Measurements from ENCODE around the gene RBM23. TPM values are rescaled to one million over a fixed set of nuclear protein-coding genes. Genes with fewer than 3 reads are reported as not detected.

Gene RBM23
- total RNA-seq, 1 experiment from 2014 or later, result 42.4 TPM

DNA sequence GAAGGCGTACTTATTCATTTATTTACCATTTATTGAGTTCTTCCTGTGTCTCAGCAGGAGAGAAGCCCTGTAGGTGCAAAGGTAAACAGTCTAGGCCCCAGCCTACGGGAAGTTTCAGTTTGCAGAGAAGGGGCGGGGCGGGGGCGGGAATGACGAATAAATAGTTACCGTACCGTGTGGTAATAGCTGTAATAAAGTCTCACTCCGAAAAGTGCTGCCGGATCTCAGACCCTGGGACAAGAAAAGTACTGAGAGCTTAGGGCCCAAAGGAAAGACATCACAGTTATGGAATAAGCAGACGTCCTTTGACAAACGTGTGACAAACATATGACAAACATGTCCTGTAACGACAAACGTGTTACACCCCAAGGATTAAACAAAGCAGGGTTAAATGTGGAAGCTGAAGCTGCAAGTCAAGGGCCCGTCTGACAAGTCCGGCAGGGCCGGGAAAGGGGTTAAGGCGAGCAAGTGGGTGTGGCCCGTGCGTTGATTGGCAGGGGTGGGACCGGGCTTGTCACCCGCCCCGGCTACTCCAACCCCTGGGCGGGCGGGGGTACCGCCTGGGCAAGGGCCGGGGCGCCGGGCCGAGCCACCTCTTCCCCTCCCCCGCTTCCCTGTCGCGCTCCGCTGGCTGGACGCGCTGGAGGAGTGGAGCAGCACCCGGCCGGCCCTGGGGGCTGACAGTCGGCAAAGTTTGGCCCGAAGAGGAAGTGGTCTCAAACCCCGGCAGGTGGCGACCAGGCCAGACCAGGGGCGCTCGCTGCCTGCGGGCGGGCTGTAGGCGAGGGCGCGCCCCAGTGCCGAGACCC lies 47.5 kb downstream of the RBM23 start, which contains the start of gene LRP10 (continued):
- TF ChIP-seq ZNF423 (CRISPR knock-in tag; IDR thresholded peaks at IDR 0.05) (no peak), OVOL2 (CRISPR knock-in tag; IDR thresholded peaks at IDR 0.05; ENCODE audit: borderline replicate concordance) (no peak), ZNF317 (CRISPR knock-in tag; IDR thresholded peaks at IDR 0.05; ENCODE audit: borderline replicate concordance, low read depth) (0 out of 2 replicates have a peak, but pooled peaks have one; percentile 42), KAT7 (CRISPR knock-in tag; IDR thresholded peaks at IDR 0.05; ENCODE audit: borderline replicate concordance) (no peak), RORB (CRISPR knock-in tag; IDR thresholded peaks at IDR 0.05) (no peak), TCF7 (CRISPR knock-in tag; IDR thresholded peaks at IDR 0.05; ENCODE audit: low read depth) (no peak), ETV6 (CRISPR knock-in tag; IDR thresholded peaks at IDR 0.05) (no peak), IRF2 (CRISPR knock-in tag; IDR thresholded peaks at IDR 0.05; ENCODE audit: borderline replicate concordance, low read depth) (no peak), NFATC4 (CRISPR knock-in tag; IDR thresholded peaks at IDR 0.05) (no peak), ZNF416 (CRISPR knock-in tag; IDR thresholded peaks at IDR 0.05) (no peak), ESRRA (CRISPR knock-in tag; IDR thresholded peaks at IDR 0.05; ENCODE audit: borderline replicate concordance) (no peak), GTF2I (CRISPR knock-in tag; conservative IDR thresholded peaks at IDR 0.05) (no peak), ELF4 (CRISPR knock-in tag; IDR thresholded peaks at IDR 0.05; ENCODE audit: low read depth) (0 out of 2 replicates have a peak, but pooled peaks have one; percentile 59), ATF1 (CRISPR knock-in tag; IDR thresholded peaks at IDR 0.05) (no peak)
- TF ChIP-seq, protein P1, sequence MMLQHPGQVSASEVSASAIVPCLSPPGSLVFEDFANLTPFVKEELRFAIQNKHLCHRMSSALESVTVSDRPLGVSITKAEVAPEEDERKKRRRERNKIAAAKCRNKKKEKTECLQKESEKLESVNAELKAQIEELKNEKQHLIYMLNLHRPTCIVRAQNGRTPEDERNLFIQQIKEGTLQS (CRISPR knock-in tag; conservative IDR thresholded peaks at IDR 0.05), result no peak
- TF ChIP-seq, protein P2, sequence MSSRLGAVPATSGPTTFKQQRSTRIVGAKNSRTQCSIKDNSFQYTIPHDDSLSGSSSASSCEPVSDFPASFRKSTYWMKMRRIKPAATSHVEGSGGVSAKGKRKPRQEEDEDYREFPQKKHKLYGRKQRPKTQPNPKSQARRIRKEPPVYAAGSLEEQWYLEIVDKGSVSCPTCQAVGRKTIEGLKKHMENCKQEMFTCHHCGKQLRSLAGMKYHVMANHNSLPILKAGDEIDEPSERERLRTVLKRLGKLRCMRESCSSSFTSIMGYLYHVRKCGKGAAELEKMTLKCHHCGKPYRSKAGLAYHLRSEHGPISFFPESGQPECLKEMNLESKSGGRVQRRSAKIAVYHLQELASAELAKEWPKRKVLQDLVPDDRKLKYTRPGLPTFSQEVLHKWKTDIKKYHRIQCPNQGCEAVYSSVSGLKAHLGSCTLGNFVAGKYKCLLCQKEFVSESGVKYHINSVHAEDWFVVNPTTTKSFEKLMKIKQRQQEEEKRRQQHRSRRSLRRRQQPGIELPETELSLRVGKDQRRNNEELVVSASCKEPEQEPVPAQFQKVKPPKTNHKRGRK (CRISPR knock-in tag; IDR thresholded peaks at IDR 0.05; ENCODE audit: borderline replicate concordance), result no peak
- TF ChIP-seq, protein P3, sequence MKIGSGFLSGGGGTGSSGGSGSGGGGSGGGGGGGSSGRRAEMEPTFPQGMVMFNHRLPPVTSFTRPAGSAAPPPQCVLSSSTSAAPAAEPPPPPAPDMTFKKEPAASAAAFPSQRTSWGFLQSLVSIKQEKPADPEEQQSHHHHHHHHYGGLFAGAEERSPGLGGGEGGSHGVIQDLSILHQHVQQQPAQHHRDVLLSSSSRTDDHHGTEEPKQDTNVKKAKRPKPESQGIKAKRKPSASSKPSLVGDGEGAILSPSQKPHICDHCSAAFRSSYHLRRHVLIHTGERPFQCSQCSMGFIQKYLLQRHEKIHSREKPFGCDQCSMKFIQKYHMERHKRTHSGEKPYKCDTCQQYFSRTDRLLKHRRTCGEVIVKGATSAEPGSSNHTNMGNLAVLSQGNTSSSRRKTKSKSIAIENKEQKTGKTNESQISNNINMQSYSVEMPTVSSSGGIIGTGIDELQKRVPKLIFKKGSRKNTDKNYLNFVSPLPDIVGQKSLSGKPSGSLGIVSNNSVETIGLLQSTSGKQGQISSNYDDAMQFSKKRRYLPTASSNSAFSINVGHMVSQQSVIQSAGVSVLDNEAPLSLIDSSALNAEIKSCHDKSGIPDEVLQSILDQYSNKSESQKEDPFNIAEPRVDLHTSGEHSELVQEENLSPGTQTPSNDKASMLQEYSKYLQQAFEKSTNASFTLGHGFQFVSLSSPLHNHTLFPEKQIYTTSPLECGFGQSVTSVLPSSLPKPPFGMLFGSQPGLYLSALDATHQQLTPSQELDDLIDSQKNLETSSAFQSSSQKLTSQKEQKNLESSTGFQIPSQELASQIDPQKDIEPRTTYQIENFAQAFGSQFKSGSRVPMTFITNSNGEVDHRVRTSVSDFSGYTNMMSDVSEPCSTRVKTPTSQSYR (CRISPR knock-in tag; IDR thresholded peaks at IDR 0.05), result no peak
- TF ChIP-seq, protein P4, sequence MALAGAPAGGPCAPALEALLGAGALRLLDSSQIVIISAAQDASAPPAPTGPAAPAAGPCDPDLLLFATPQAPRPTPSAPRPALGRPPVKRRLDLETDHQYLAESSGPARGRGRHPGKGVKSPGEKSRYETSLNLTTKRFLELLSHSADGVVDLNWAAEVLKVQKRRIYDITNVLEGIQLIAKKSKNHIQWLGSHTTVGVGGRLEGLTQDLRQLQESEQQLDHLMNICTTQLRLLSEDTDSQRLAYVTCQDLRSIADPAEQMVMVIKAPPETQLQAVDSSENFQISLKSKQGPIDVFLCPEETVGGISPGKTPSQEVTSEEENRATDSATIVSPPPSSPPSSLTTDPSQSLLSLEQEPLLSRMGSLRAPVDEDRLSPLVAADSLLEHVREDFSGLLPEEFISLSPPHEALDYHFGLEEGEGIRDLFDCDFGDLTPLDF (CRISPR knock-in tag; IDR thresholded peaks at IDR 0.05), result no peak
- TF ChIP-seq, protein P5, sequence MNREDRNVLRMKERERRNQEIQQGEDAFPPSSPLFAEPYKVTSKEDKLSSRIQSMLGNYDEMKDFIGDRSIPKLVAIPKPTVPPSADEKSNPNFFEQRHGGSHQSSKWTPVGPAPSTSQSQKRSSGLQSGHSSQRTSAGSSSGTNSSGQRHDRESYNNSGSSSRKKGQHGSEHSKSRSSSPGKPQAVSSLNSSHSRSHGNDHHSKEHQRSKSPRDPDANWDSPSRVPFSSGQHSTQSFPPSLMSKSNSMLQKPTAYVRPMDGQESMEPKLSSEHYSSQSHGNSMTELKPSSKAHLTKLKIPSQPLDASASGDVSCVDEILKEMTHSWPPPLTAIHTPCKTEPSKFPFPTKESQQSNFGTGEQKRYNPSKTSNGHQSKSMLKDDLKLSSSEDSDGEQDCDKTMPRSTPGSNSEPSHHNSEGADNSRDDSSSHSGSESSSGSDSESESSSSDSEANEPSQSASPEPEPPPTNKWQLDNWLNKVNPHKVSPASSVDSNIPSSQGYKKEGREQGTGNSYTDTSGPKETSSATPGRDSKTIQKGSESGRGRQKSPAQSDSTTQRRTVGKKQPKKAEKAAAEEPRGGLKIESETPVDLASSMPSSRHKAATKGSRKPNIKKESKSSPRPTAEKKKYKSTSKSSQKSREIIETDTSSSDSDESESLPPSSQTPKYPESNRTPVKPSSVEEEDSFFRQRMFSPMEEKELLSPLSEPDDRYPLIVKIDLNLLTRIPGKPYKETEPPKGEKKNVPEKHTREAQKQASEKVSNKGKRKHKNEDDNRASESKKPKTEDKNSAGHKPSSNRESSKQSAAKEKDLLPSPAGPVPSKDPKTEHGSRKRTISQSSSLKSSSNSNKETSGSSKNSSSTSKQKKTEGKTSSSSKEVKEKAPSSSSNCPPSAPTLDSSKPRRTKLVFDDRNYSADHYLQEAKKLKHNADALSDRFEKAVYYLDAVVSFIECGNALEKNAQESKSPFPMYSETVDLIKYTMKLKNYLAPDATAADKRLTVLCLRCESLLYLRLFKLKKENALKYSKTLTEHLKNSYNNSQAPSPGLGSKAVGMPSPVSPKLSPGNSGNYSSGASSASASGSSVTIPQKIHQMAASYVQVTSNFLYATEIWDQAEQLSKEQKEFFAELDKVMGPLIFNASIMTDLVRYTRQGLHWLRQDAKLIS (CRISPR knock-in tag; IDR thresholded peaks at IDR 0.05; ENCODE audit: borderline replicate concordance), result no peak
- TF ChIP-seq, protein P6, sequence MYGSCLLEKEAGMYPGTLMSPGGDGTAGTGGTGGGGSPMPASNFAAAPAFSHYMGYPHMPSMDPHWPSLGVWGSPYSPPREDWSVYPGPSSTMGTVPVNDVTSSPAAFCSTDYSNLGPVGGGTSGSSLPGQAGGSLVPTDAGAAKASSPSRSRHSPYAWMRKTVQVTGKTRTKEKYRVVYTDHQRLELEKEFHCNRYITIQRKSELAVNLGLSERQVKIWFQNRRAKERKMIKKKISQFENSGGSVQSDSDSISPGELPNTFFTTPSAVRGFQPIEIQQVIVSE (CRISPR knock-in tag; IDR thresholded peaks at IDR 0.05; ENCODE audit: borderline replicate concordance), result no peak
- TF ChIP-seq, protein P7, sequence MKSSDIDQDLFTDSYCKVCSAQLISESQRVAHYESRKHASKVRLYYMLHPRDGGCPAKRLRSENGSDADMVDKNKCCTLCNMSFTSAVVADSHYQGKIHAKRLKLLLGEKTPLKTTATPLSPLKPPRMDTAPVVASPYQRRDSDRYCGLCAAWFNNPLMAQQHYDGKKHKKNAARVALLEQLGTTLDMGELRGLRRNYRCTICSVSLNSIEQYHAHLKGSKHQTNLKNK (CRISPR knock-in tag; IDR thresholded peaks at IDR 0.05), result no peak
- TF ChIP-seq, protein P8, sequence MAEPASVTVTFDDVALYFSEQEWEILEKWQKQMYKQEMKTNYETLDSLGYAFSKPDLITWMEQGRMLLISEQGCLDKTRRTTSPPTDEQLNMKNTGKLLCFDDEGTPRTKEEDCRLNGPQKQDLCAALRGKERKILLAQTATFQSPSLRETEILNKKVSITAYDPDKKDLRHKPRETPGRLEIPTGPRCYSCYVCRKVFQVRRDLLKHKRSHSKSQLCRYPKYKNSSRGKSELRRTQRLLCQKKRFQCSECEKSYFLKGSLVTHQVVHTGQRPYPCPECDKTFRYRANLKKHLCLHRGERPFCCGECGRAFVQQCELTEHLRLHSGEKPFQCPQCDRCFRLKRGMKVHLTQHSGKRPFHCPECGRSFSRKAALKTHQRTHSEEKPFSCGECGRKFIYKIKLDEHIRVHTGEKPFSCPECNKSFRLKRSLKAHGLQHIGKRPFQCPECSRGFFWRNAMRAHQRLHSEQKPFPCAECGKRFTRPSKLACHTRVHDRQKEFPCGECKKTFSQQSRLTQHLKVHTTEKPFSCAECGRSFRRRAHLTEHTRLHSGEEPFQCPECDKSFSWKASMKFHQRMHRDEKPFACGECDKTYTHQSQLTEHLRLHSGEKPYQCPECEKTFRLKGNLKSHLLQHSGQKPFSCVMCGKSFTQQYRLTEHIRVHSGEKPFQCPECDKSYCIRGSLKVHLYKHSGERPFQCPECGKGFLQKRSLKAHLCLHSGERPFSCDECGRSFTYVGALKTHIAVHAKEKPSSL (CRISPR knock-in tag; conservative IDR thresholded peaks at IDR 0.05), result no peak
- TF ChIP-seq, protein P9, sequence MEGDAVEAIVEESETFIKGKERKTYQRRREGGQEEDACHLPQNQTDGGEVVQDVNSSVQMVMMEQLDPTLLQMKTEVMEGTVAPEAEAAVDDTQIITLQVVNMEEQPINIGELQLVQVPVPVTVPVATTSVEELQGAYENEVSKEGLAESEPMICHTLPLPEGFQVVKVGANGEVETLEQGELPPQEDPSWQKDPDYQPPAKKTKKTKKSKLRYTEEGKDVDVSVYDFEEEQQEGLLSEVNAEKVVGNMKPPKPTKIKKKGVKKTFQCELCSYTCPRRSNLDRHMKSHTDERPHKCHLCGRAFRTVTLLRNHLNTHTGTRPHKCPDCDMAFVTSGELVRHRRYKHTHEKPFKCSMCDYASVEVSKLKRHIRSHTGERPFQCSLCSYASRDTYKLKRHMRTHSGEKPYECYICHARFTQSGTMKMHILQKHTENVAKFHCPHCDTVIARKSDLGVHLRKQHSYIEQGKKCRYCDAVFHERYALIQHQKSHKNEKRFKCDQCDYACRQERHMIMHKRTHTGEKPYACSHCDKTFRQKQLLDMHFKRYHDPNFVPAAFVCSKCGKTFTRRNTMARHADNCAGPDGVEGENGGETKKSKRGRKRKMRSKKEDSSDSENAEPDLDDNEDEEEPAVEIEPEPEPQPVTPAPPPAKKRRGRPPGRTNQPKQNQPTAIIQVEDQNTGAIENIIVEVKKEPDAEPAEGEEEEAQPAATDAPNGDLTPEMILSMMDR (IDR thresholded peaks at IDR 0.05), result no peak

All from WTC11 (cell line).